ENCODE measurements around the gene ANKRD11.
A peak's percentile ranks its signal among the peaks of the same experiment; 100 is the strongest.

Gene ANKRD11

DNA sequence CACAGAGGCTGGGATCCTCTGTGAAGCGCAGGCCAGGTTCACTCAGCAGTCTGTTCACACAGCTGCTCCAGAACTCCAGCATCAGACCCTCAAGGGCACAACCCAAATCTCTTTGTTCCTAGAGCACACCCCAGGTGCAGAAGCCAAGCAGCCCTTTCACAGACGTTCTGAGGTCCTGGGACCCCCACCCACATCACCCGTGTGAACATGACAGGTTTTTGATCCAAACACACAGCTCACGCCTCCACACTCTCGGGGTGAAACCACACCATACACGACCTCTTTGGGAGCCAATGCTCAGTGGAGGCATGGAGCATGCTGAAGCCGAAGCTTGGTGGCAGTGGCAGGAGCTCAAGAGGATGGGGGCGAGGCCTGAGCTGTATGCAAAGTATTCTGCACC lies 175.5 kb downstream of the ANKRD11 start:
- no peaks in the 10 kb centered on the region for H3K9me3 ChIP-seq (ENCODE audit: insufficient read depth, low read depth, low read length)
- H3F3A ChIP-seq (ENCODE audit: low read depth), result peaks cover 13% of the 10 kb centered on the region; the same call in 1 of the 2 replicates
- H2AFZ ChIP-seq (ENCODE audit: low read length), result no peak overlapping the region
- no peaks in the 10 kb centered on the region for H3K9me2 ChIP-seq (replicated peaks; ENCODE audit: low read depth, low read length)
- peak overlapping the region; percentile 62 for H3K4me3 ChIP-seq (ENCODE audit: low read length, poor library complexity, severe bottlenecking)
- H3K9ac ChIP-seq (ENCODE audit: low read depth, low read length, poor library complexity, severe bottlenecking), result no peak overlapping the region
- H3K36me3 ChIP-seq (ENCODE audit: insufficient read depth, low read length), result peaks cover 21% of the 10 kb centered on the region; the same call in 1 of the 2 replicates
- H4K20me1 ChIP-seq (ENCODE audit: insufficient read depth, low read length, poor library complexity, severe bottlenecking), result peaks cover 77% of the 10 kb centered on the region
- H3K27me3 ChIP-seq (ENCODE audit: insufficient read depth, low read length, poor library complexity, severe bottlenecking), result no peaks in the 10 kb centered on the region
- peak overlapping the region; percentile 93 for H3K4me2 ChIP-seq (ENCODE audit: low read depth, low read length, poor library complexity, severe bottlenecking)
- H3K79me2 ChIP-seq (ENCODE audit: insufficient read depth, low read length), result peaks cover 86% of the 10 kb centered on the region
- peaks cover 40% of the 10 kb centered on the region for H3K4me1 ChIP-seq (ENCODE audit: insufficient read depth, low read length, poor library complexity, severe bottlenecking)
- TF ChIP-seq, protein P1, sequence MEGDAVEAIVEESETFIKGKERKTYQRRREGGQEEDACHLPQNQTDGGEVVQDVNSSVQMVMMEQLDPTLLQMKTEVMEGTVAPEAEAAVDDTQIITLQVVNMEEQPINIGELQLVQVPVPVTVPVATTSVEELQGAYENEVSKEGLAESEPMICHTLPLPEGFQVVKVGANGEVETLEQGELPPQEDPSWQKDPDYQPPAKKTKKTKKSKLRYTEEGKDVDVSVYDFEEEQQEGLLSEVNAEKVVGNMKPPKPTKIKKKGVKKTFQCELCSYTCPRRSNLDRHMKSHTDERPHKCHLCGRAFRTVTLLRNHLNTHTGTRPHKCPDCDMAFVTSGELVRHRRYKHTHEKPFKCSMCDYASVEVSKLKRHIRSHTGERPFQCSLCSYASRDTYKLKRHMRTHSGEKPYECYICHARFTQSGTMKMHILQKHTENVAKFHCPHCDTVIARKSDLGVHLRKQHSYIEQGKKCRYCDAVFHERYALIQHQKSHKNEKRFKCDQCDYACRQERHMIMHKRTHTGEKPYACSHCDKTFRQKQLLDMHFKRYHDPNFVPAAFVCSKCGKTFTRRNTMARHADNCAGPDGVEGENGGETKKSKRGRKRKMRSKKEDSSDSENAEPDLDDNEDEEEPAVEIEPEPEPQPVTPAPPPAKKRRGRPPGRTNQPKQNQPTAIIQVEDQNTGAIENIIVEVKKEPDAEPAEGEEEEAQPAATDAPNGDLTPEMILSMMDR (conservative IDR thresholded peaks at IDR 0.05; ENCODE audit: low read length), result no peak
- TF ChIP-seq EZH2phosphoT487 (IDR thresholded peaks at IDR 0.05; ENCODE audit: borderline replicate concordance), result no peak

DNA sequence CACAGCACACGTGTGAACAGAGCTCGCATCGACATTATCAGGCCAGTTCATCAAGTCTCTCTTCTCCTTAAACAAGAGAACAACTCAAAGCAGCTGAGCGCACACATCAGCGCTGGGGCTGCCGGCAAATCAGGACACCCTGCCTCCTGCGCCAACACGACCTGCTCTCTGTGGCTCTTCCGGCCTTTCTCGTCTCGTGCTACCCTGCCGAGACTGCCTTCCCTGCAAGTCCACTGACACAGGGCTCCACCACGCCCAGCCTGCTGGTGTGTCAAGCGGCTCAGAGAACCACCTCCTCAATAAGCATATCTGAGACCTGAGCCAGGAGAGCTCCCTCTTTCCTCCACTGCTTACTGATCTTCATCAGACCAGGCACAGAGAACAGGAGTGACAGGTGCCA lies 176.0 kb downstream of the ANKRD11 start:
- peaks cover 21% of the 10 kb centered on the region; the same call in 1 of the 2 replicates for H3K36me3 ChIP-seq (ENCODE audit: insufficient read depth, low read length)
- H2AFZ ChIP-seq (ENCODE audit: low read length), result no peak overlapping the region
- TF ChIP-seq EZH2phosphoT487 (IDR thresholded peaks at IDR 0.05; ENCODE audit: borderline replicate concordance), result no peak
- TF ChIP-seq, protein P1 (conservative IDR thresholded peaks at IDR 0.05; ENCODE audit: low read length), result no peak
- H3K4me1 ChIP-seq (ENCODE audit: insufficient read depth, low read length, poor library complexity, severe bottlenecking), result peaks cover 38% of the 10 kb centered on the region
- H3K4me2 ChIP-seq (ENCODE audit: low read depth, low read length, poor library complexity, severe bottlenecking), result peak overlapping the region; percentile 93
- no peaks in the 10 kb centered on the region for H3K9me2 ChIP-seq (replicated peaks; ENCODE audit: low read depth, low read length)
- H3K9ac ChIP-seq (ENCODE audit: low read depth, low read length, poor library complexity, severe bottlenecking), result no peak overlapping the region
- H3K27me3 ChIP-seq (ENCODE audit: insufficient read depth, low read length, poor library complexity, severe bottlenecking), result no peaks in the 10 kb centered on the region
- H4K20me1 ChIP-seq (ENCODE audit: insufficient read depth, low read length, poor library complexity, severe bottlenecking), result peaks cover 72% of the 10 kb centered on the region
- H3K79me2 ChIP-seq (ENCODE audit: insufficient read depth, low read length), result peaks cover 86% of the 10 kb centered on the region
- H3K9me3 ChIP-seq (ENCODE audit: insufficient read depth, low read depth, low read length), result no peaks in the 10 kb centered on the region
- no peak overlapping the region for H3K4me3 ChIP-seq (ENCODE audit: low read length, poor library complexity, severe bottlenecking)
- H3F3A ChIP-seq (ENCODE audit: low read depth), result peaks cover 13% of the 10 kb centered on the region; the same call in 1 of the 2 replicates

DNA sequence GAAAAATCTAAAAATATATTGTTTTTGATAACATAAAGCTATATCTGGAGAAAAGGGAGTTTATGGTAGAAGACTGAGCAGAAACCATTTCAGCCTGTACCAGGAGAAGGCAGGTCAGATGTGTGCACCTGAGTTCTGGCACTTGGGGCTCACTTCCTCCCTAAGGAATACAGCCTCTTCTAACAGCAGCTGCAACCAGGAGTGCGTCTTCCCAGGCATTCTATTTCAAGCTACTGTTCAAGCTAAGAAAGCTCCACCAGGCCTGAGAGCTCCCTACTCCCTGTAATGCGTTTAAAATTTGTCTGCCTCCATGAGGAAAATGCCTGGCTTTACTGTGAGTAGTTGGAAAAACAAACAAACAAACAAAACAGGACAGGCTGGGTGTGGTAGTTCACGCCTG lies 176.8 kb downstream of the ANKRD11 start:
- H3K4me1 ChIP-seq (ENCODE audit: insufficient read depth, low read length, poor library complexity, severe bottlenecking), result peaks cover 35% of the 10 kb centered on the region
- TF ChIP-seq, protein P1 (conservative IDR thresholded peaks at IDR 0.05; ENCODE audit: low read length), result no peak
- TF ChIP-seq EZH2phosphoT487 (IDR thresholded peaks at IDR 0.05; ENCODE audit: borderline replicate concordance), result no peak
- H3K79me2 ChIP-seq (ENCODE audit: insufficient read depth, low read length), result peaks cover 86% of the 10 kb centered on the region
- peaks cover 21% of the 10 kb centered on the region; the same call in 1 of the 2 replicates for H3K36me3 ChIP-seq (ENCODE audit: insufficient read depth, low read length)
- H4K20me1 ChIP-seq (ENCODE audit: insufficient read depth, low read length, poor library complexity, severe bottlenecking), result peaks cover 69% of the 10 kb centered on the region
- no peaks in the 10 kb centered on the region for H3K27me3 ChIP-seq (ENCODE audit: insufficient read depth, low read length, poor library complexity, severe bottlenecking)
- H3K4me3 ChIP-seq (ENCODE audit: low read length, poor library complexity, severe bottlenecking), result no peak overlapping the region
- no peak overlapping the region for H3K9ac ChIP-seq (ENCODE audit: low read depth, low read length, poor library complexity, severe bottlenecking)
- no peak overlapping the region for H2AFZ ChIP-seq (ENCODE audit: low read length)
- H3K4me2 ChIP-seq (ENCODE audit: low read depth, low read length, poor library complexity, severe bottlenecking), result no peak overlapping the region
- H3F3A ChIP-seq (ENCODE audit: low read depth), result peaks cover 13% of the 10 kb centered on the region; the same call in 1 of the 2 replicates
- H3K9me3 ChIP-seq (ENCODE audit: insufficient read depth, low read depth, low read length), result no peaks in the 10 kb centered on the region
- H3K9me2 ChIP-seq (replicated peaks; ENCODE audit: low read depth, low read length), result no peaks in the 10 kb centered on the region

Measured in Loucy (cell line).